Gastrocnemius medialis (tissue), 4 donors: ENCODE results near the gene PLEKHH2. TPM values are rescaled to one million over a fixed set of nuclear protein-coding genes. Genes with fewer than 3 reads are reported as not detected.

ENCODE experiments used
- ATAC-seq, 2 donors: fragments of 150-250 bp; one replicate each; pipeline ENCODE4 v1.9.1; 2016
- DNase-seq, 2 donors: peaks; one replicate each; pipeline ENCODE4 v3.0.0-alpha.2; 2019
- H3K27ac ChIP-seq, 4 donors: fragments of 200-600 bp; sonication (generic); 1 replicate in 1 of 4; 2 replicates in 3 of 4; pipeline ENCODE4 v1.5.1; 2016 to 2018; ENCODE audit warnings: mild to moderate bottlenecking in 2 of 4, moderate library complexity in 1 of 4
- H3K27me3 ChIP-seq, 3 donors: fragments of 200-600 bp; sonication (generic) in 2 of 3; 1 replicate in 1 of 3; 2 replicates in 2 of 3; pipeline versions ENCODE4 v1.5.1 to v1.6.0; 2016 to 2019; ENCODE audit warnings: mild to moderate bottlenecking in 1 of 3, moderate library complexity in 1 of 3
- H3K36me3 ChIP-seq, 2 donors: fragments of 200-600 bp; sonication (generic) in 1 of 2; one replicate each; pipeline ENCODE4 v1.5.1; 2017 to 2018
- H3K4me1 ChIP-seq, 2 donors: fragments of 200-600 bp; sonication (generic) in 1 of 2; one replicate each; pipeline ENCODE4 v1.5.1; 2016 to 2017; ENCODE audit warnings: mild to moderate bottlenecking in 2 of 2
- H3K4me3 ChIP-seq, 4 donors: fragments of 200-600 bp; sonication (generic) in 3 of 4; 1 replicate in 1 of 4; 2 replicates in 3 of 4; pipeline ENCODE4 v1.5.1; 2016 to 2019; ENCODE audit warnings: mild to moderate bottlenecking in 2 of 4
- H3K9me3 ChIP-seq, 3 donors: fragments of 200-600 bp; sonication (generic) in 2 of 3; 1 replicate in 1 of 3; 2 replicates in 2 of 3; pipeline ENCODE4 v1.5.1; 2016 to 2019
- POLR2A ChIP-seq, 2 donors: fragments of 450-650 bp; IDR thresholded peaks; one replicate each; pipeline ENCODE4 v1.6.1; 2017; ENCODE audit warnings: antibody characterized with exemption in 2 of 2, mild to moderate bottlenecking in 2 of 2, moderate library complexity in 2 of 2
- in situ Hi-C, 4 donors: fragments of 200-750 bp; cut with MboI; loops; one replicate each; pipeline versions ENCODE4 v1.15.0 to v1.8.0; 2017; ENCODE audit warnings: low sequenced_read_pairs in 4 of 4
- intact Hi-C: fragments of 100-400 bp; cut with DNase I; formaldehyde crosslinking; loops from one replicate; pipeline ENCODE4 v1.15.1; 2023; ENCODE audit warnings: low total_unique reads
- total RNA-seq, 4 donors: library from RNA; depleted of rRNA; stranded (reverse); fragments of >200 nt; gene quantifications; one replicate each; pipeline versions ENCODE4 v1.1.0 to v1.2.3, GENCODE V29; 2016
- TF ChIP-seq, protein P1 (sequence below), 5 experiments: fragments of 450-650 bp in 3 of 5; fragments of 200-600 bp in 2 of 5; sonication (generic) in 2 of 5; IDR thresholded peaks in 4 of 5; conservative IDR thresholded peaks in 1 of 5; 1 replicate in 4 of 5; 2 replicates in 1 of 5; pipeline ENCODE4 v1.5.1; 2016 to 2019; ENCODE audit warnings: antibody characterized with exemption in 5 of 5, mild to moderate bottlenecking in 3 of 5, moderate library complexity in 3 of 5

PLEKHH2 gene
- total RNA-seq, 4 donors from 2014 or later, result 1.4 to 4.9 (median 3.4) TPM

DNA sequence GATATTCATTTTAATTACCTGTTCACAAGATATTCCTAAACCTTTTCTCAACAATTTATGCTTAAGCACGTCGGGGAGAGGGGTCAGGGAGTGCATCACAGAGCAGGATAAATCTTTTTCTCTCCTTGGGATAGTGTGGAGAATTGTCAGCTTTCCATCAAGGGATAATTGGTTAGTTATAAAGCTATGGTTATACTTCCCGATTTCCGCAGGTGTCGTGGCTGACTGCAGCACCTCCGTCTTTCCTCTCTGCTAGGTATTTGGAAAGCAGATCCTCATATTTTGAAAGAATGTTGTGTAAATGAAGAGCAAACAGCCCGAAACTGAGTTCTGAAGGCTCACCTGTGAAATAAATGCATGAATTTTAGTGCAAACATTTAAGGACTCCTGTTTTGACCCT is 137.6 kb downstream of the PLEKHH2 start:
- no peak for ATAC-seq
- Histone ChIP-seq H3K9me3 (no peaks in the 10 kb centered on the region), H3K27me3 (no peaks in the 10 kb centered on the region), H3K4me3 (peak overlapping the region; percentile 67 to 97 (median 82)), H3K4me1 (peaks cover 3 to 6% of the 10 kb centered on the region in 2 donors), H3K27ac (peak overlapping the region; percentile 76 to 88 (median 81)), H3K36me3 (no peaks in the 10 kb centered on the region)
- intact Hi-C loops (loop anchor here (10.0 kb wide), 1 partner anchor 180 kb away; the partner anchor contains the start of gene THADA), in situ Hi-C loops (no loop called here)
- TF ChIP-seq, protein P1, sequence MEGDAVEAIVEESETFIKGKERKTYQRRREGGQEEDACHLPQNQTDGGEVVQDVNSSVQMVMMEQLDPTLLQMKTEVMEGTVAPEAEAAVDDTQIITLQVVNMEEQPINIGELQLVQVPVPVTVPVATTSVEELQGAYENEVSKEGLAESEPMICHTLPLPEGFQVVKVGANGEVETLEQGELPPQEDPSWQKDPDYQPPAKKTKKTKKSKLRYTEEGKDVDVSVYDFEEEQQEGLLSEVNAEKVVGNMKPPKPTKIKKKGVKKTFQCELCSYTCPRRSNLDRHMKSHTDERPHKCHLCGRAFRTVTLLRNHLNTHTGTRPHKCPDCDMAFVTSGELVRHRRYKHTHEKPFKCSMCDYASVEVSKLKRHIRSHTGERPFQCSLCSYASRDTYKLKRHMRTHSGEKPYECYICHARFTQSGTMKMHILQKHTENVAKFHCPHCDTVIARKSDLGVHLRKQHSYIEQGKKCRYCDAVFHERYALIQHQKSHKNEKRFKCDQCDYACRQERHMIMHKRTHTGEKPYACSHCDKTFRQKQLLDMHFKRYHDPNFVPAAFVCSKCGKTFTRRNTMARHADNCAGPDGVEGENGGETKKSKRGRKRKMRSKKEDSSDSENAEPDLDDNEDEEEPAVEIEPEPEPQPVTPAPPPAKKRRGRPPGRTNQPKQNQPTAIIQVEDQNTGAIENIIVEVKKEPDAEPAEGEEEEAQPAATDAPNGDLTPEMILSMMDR (IDR thresholded peaks at IDR 0.05 in 4 of 5, conservative IDR thresholded peaks at IDR 0.05 in 1 of 5), result no peak
- no peak for TF ChIP-seq POLR2A (IDR thresholded peaks at IDR 0.05)
- DNase-seq, result no peak

- Histone ChIP-seq H3K9me3 (no peaks in the 10 kb centered on the region), H3K4me3 (no peak overlapping the region), H3K27ac (no peak overlapping the region), H3K27me3 (no peaks in the 10 kb centered on the region), H3K36me3 (peaks cover 0 to 2% of the 10 kb centered on the region in 2 donors), H3K4me1 (peaks cover 3 to 6% of the 10 kb centered on the region in 2 donors)
- no peak for ATAC-seq
- no peak for DNase-seq
- intact Hi-C loops (loop anchor here (10.0 kb wide), 1 partner anchor 182 kb away; the partner anchor contains the start of gene THADA), in situ Hi-C loops (no loop called here)
- TF ChIP-seq, protein P1 (IDR thresholded peaks at IDR 0.05 in 4 of 5, conservative IDR thresholded peaks at IDR 0.05 in 1 of 5), result no peak
- TF ChIP-seq POLR2A (IDR thresholded peaks at IDR 0.05), result no peak
These were observed 139.3 kb downstream of the PLEKHH2 start for GRCh38 chr2:43776324-43776723.

GRCh38 chr2:43777306-43777926 is 140.4 kb downstream of the PLEKHH2 start:
- H3K36me3 ChIP-seq, result peaks cover 0 to 4% of the 10 kb centered on the region in 2 donors
- no peaks in the 10 kb centered on the region for H3K27me3 ChIP-seq
- TF ChIP-seq, protein P1 (IDR thresholded peaks at IDR 0.05 in 4 of 5, conservative IDR thresholded peaks at IDR 0.05 in 1 of 5), result no peak
- no peak for TF ChIP-seq POLR2A (IDR thresholded peaks at IDR 0.05)
- H3K9me3 ChIP-seq, result no peaks in the 10 kb centered on the region
- peaks cover 3 to 6% of the 10 kb centered on the region in 2 donors for H3K4me1 ChIP-seq
- H3K27ac ChIP-seq, result no peak overlapping the region
- ATAC-seq (no peak), DNase-seq (no peak)
- H3K4me3 ChIP-seq, result no peak overlapping the region
- in situ Hi-C loops (no loop called here), intact Hi-C loops (loop anchor here (10.0 kb wide), 1 partner anchor 183 kb away; the partner anchor contains the start of gene THADA)

DNA sequence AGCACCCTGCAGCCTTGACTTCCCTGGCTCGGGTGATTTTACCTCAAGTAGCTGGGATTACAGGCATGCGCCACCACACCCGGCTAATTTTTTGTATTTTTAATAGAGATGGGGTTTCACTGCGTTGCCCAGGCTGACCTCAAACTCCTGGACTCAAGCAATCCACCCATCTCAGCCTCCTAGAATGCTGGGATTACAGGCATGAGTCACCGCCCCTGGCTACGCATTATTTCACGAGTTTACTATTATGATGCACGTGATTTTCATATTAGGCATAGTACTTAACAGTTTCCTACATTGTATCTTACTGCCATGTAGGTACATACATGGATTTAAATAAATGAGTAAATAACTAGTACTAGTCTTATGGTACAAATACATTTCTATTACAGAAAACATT is 141.2 kb downstream of the PLEKHH2 start:
- Histone ChIP-seq H3K27me3 (no peaks in the 10 kb centered on the region), H3K9me3 (no peaks in the 10 kb centered on the region), H3K27ac (no peak overlapping the region), H3K36me3 (peaks cover 0 to 4% of the 10 kb centered on the region in 2 donors), H3K4me3 (no peak overlapping the region), H3K4me1 (peaks cover 3 to 6% of the 10 kb centered on the region in 2 donors)
- DNase-seq (no peak), ATAC-seq (no peak)
- in situ Hi-C loops (no loop called here), intact Hi-C loops (loop anchor here (10.0 kb wide), 1 partner anchor 183 kb away; the partner anchor contains the start of gene THADA)
- TF ChIP-seq, protein P1 (IDR thresholded peaks at IDR 0.05 in 4 of 5, conservative IDR thresholded peaks at IDR 0.05 in 1 of 5), result no peak
- TF ChIP-seq POLR2A (IDR thresholded peaks at IDR 0.05), result no peak
